ENCODE data around the gene GNG12.

DNA sequence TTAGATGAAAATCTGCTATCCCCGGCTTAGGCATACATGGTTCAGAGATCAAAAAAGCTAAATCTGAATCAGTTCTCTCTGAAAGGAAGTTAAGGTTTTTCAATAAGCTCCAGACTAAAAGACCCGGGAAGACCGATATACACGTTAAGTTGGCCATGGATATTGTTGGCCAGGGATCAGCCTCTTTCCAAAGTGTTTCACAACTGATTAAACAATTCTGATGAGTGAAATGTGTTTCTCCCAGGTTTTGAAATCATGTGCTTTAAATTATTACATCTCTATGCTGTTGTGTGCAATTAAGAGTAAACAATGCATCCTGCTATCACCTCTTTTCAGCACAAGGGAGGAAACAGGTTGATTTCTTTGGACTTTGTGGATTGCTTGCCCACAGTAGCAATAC, 23.7 kb upstream of the GNG12 start:
- TF ChIP-seq POLR2A (IDR thresholded peaks at IDR 0.05; ENCODE audit: low read length) (no peak), GATA1 (IDR thresholded peaks at IDR 0.05; ENCODE audit: low read depth, low read length) (no peak)

Measured in erythroblast (primary cell).